ENCODE results near the gene SUN1. TPM values are rescaled to one million over a fixed set of nuclear protein-coding genes. Genes with fewer than 3 reads are reported as not detected.

SUN1 gene
- total and polyA plus RNA-seq, 2 of the 8 experiments (the other 6 are each of a cell fraction or from before 2014, with no cell fraction given), result 108 to 158 TPM

GRCh38 chr7:882336-883035, 50.2 kb downstream of the SUN1 start:
- Histone ChIP-seq H3K14ac (ENCODE audit: insufficient read length) (no peak overlapping the region), H3K9ac (replicated peaks in 1 of 4; ENCODE audit: extremely low read depth in 1 of 4, low read depth in 3 of 4, low read length in 3 of 4) (no peak overlapping the region), H2BK12ac (ENCODE audit: low read depth, low read length) (no peak overlapping the region), H3K27ac (ENCODE audit: low read depth, low read length) (no peak overlapping the region), H3K56ac (replicated peaks; ENCODE audit: insufficient read length, low read depth, low read length) (no peak overlapping the region), H2BK5ac (ENCODE audit: low read depth, low read length) (no peak overlapping the region), H2BK120ac (replicated peaks; ENCODE audit: low read depth, low read length) (no peak overlapping the region), H2BK15ac (ENCODE audit: low read length) (no peak overlapping the region), H3K4me3 (ENCODE audit: extremely low read depth in 1 of 4, insufficient read depth in 2 of 4, low read depth in 3 of 4, low read length in 4 of 4) (no peak overlapping the region), H3K4me2 (ENCODE audit: insufficient read depth in 1 of 2, low read depth in 2 of 2, low read length in 2 of 2) (no peak overlapping the region), H3K79me1 (ENCODE audit: low read depth, low read length) (peaks cover 31% of the 10 kb centered on the region), H4K5ac (ENCODE audit: insufficient read length, low read depth, low read length) (no peak overlapping the region), H3K4ac (replicated peaks; ENCODE audit: insufficient read length, low read depth, low read length) (no peak overlapping the region), H4K8ac (ENCODE audit: extremely low read depth, insufficient read depth, low read length) (peak overlapping the region; percentile 53; the same call in 1 of the 2 replicates), H3K36me3 (ENCODE audit: control insufficient read depth in 2 of 4, insufficient read depth in 4 of 4, low read length in 3 of 4) (peaks cover 0 to 13% (median 8%) of the 10 kb centered on the region in 4 experiments; a peak in 4 of 8 replicates), H3K9me3 (ENCODE audit: insufficient read depth in 2 of 2, low read depth in 1 of 2, low read length in 1 of 2) (no peaks in the 10 kb centered on the region), H2AK5ac (ENCODE audit: low read depth, low read length) (no peak overlapping the region), H3K23me2 (ENCODE audit: low read depth, low read length) (peaks cover 5% of the 10 kb centered on the region; the same call in 1 of the 2 replicates), H3K4me1 (replicated peaks in 1 of 4; ENCODE audit: control insufficient read depth in 3 of 4, insufficient read depth in 4 of 4, low read length in 3 of 4) (peaks cover 0 to 5% (median 0%) of the 10 kb centered on the region in 4 experiments; a peak in 3 of 7 replicates), H2AFZ (ENCODE audit: low read length) (no peak overlapping the region), H3K27me3 (replicated peaks in 1 of 4; ENCODE audit: control insufficient read depth in 3 of 4, extremely low read depth in 1 of 4, insufficient read depth in 3 of 4, low read length in 3 of 4) (no peaks in the 10 kb centered on the region), H3K23ac (ENCODE audit: insufficient read length) (no peak overlapping the region), H4K20me1 (replicated peaks in 1 of 2; ENCODE audit: control insufficient read depth in 1 of 2, insufficient read depth in 2 of 2, low read length in 2 of 2) (peaks cover 45 to 52% of the 10 kb centered on the region in 2 experiments), H2BK20ac (ENCODE audit: low read length) (no peak overlapping the region), H3K18ac (ENCODE audit: extremely low read depth, low read length) (no peak overlapping the region), H3K79me2 (ENCODE audit: control insufficient read depth in 1 of 2, insufficient read depth in 2 of 2, low read length in 2 of 2) (peaks cover 57 to 98% of the 10 kb centered on the region in 2 experiments), H4K91ac (replicated peaks; ENCODE audit: insufficient read length, low read length) (no peak overlapping the region)
- DNase-seq (ENCODE audit: low read depth in 1 of 2, low spot score in 2 of 2) (no peak), FAIRE-seq (no peak)
- ChIA-PET POLR2A (ENCODE audit: partially characterized antibody) (interaction anchor here (1.1 to 4.1 kb wide), 5 partner anchors 9 to 16 kb away, joined by 4 to 23 read pairs (median 4); no protein-coding TSS in a partner anchor), CTCF (ENCODE audit: partially characterized antibody) (interaction anchor here (0.6 to 1.2 kb wide), 3 partner anchors 16 to 96 kb away, joined by 3 to 7 read pairs (median 3); no protein-coding TSS in a partner anchor)
- 95% methylated on average over 29 of the region's 37 CpGs; no CpG with 5 or more reads in 1 of the 2 experiments for WGBS, 2 experiments (ENCODE audit: extremely low coverage in 1 of 2, insufficient coverage in 1 of 2, insufficient read length in 1 of 2, insufficient replicate concordance in 2 of 2, low coverage in 1 of 2, low lambda C conversion rate in 2 of 2, missing lambda C conversion rate in 1 of 2)
- no peak for TF ChIP-seq ATF3 (IDR thresholded peaks at IDR 0.05; ENCODE audit: insufficient read depth, low read depth, low read length)
- TF ChIP-seq SUZ12 (IDR thresholded peaks at IDR 0.05; ENCODE audit: low read length), result no peak
- no peak for TF ChIP-seq CREB1 (IDR thresholded peaks at IDR 0.05)
- no peak for TF ChIP-seq SRF (IDR thresholded peaks at IDR 0.05; ENCODE audit: low read depth, low read length)
- no peak for TF ChIP-seq CTCF (IDR thresholded peaks at IDR 0.05; ENCODE audit: control extremely low read depth in 1 of 3, insufficient read depth in 1 of 3, low read depth in 1 of 3, low read length in 3 of 3)
- no peak for TF ChIP-seq RFX5 (IDR thresholded peaks at IDR 0.05; ENCODE audit: borderline replicate concordance, low read depth, low read length)
- no peak for TF ChIP-seq ZNF274 (IDR thresholded peaks at IDR 0.05; ENCODE audit: borderline replicate concordance, extremely low read depth, low read length)
- TF ChIP-seq CHD1 (IDR thresholded peaks at IDR 0.05; ENCODE audit: low read depth, low read length), result no peak
- TF ChIP-seq CHD2 (IDR thresholded peaks at IDR 0.05; ENCODE audit: low read length), result no peak
- TF ChIP-seq EGR1 (IDR thresholded peaks at IDR 0.05; ENCODE audit: borderline replicate concordance, low read depth, low read length), result no peak
